Astrocyte of the hippocampus (primary cell): Measurements from ENCODE around the gene ISCA2.
A peak's percentile ranks its signal among the peaks of the same experiment; 100 is the strongest.

ENCODE experiments used
- DNase-seq: peaks from one replicate; pipeline ENCODE4 v3.0.0; 2011; ENCODE audit warnings: low read depth, low spot score

ISCA2 gene

GRCh38 chr14:74482571-74482970 is 11.0 kb upstream of the ISCA2 start:
- DNase-seq: no peak

GRCh38 chr14:74483321-74483720 is 10.2 kb upstream of the ISCA2 start:
- no peak for DNase-seq

GRCh38 chr14:74486164-74486563 is 7.4 kb upstream of the ISCA2 start:
- no peak for DNase-seq

- peak; percentile 51 for DNase-seq
Measured at GRCh38 chr14:74488786-74489397, 4.7 kb upstream of the ISCA2 start.

- no peak for DNase-seq
Measured at GRCh38 chr14:74490486-74490885, 3.1 kb upstream of the ISCA2 start.

- peak; percentile 46 for DNase-seq
Measured at GRCh38 chr14:74491956-74492775, 1.4 kb upstream of the ISCA2 start.

GRCh38 chr14:74492776-74493342 is 706 bp upstream of the ISCA2 start, which contains the start of gene NPC2:
TSS of gene NPC2 (minus strand) at chr14:74493305. CDS start at chr14:74493274, 31 bp downstream.
- no peak for DNase-seq

- no peak for DNase-seq
Measured at GRCh38 chr14:74495356-74495755, 1.8 kb downstream of the ISCA2 start.

- peak; percentile 29 for DNase-seq
Measured at GRCh38 chr14:74500417-74501134, 7.0 kb downstream of the ISCA2 start.

- DNase-seq: peak; percentile 94
Measured at GRCh38 chr14:74501135-74501614, 7.6 kb downstream of the ISCA2 start.

GRCh38 chr14:74501691-74502090 is 8.1 kb downstream of the ISCA2 start:
- no peak for DNase-seq

- peak; percentile 71 for DNase-seq
Measured at GRCh38 chr14:74502236-74503019, 8.9 kb downstream of the ISCA2 start.

GRCh38 chr14:74503291-74503937 is 9.8 kb downstream of the ISCA2 start:
- DNase-seq: no peak

- no peak for DNase-seq
Measured at GRCh38 chr14:74503938-74504335, 10.4 kb downstream of the ISCA2 start.

- no peak for DNase-seq
Measured at GRCh38 chr14:74504412-74504811, 10.8 kb downstream of the ISCA2 start.

GRCh38 chr14:74504874-74505720 is 11.5 kb downstream of the ISCA2 start:
- DNase-seq: no peak

GRCh38 chr14:74505831-74506230 is 12.3 kb downstream of the ISCA2 start:
- DNase-seq: no peak

- no peak for DNase-seq
Measured at GRCh38 chr14:74506411-74506851, 12.9 kb downstream of the ISCA2 start.

GRCh38 chr14:74507085-74507484 is 13.5 kb downstream of the ISCA2 start:
- DNase-seq: no peak

GRCh38 chr14:74507840-74508239 is 14.3 kb downstream of the ISCA2 start:
- no peak for DNase-seq
